Breast epithelium (tissue), 4 donors: ENCODE measurements around the gene UMAD1. TPM values are rescaled to one million over a fixed set of nuclear protein-coding genes. Genes with fewer than 3 reads are reported as not detected.
A peak's percentile ranks its signal among the peaks of the same experiment; 100 is the strongest.
"Not testable (repeated sequence)": the region's sequence is repeated elsewhere in the genome, so short reads cannot be mapped to it uniquely, and the experiment has no call there.

Experiments
- DNase-seq, 2 donors: peaks; one replicate each; pipeline ENCODE4 v3.0.0-alpha.2; 2019; ENCODE audit warnings: low spot score in 2 of 2
- H3K27ac ChIP-seq, 2 donors: fragments of 200-600 bp; sonication (generic) in 1 of 2; one replicate each; pipeline ENCODE4 v1.5.1; 2016 to 2019; ENCODE audit warnings: mild to moderate bottlenecking in 1 of 2
- H3K27me3 ChIP-seq, 2 donors: fragments of 200-600 bp; sonication (generic) in 1 of 2; one replicate each; pipeline versions ENCODE4 v1.5.1 to v1.6.0; 2017 to 2019; ENCODE audit warnings: control low read depth in 1 of 2, mild to moderate bottlenecking in 1 of 2
- H3K36me3 ChIP-seq: fragments of 200-600 bp; one replicate; pipeline ENCODE4 v1.5.1; 2019
- H3K4me1 ChIP-seq, 2 donors: fragments of 200-600 bp; sonication (generic); one replicate each; pipeline ENCODE4 v1.5.1; 2016 to 2019; ENCODE audit warnings: control low read depth in 1 of 2
- H3K4me3 ChIP-seq, 3 donors: fragments of 200-600 bp; sonication (generic); 1 replicate in 2 of 3; 2 replicates in 1 of 3; pipeline ENCODE4 v1.5.1; 2016 to 2019; ENCODE audit warnings: mild to moderate bottlenecking in 3 of 3, moderate library complexity in 2 of 3
- H3K9me3 ChIP-seq, 2 donors: fragments of 200-600 bp; sonication (generic) in 1 of 2; one replicate each; pipeline ENCODE4 v1.5.1; 2016 to 2019; ENCODE audit warnings: control low read depth in 1 of 2
- POLR2A ChIP-seq: fragments of 450-650 bp; IDR thresholded peaks from one replicate; pipeline ENCODE4 v1.6.1; 2016; ENCODE audit warnings: antibody characterized with exemption, mild to moderate bottlenecking, moderate library complexity
- POLR2AphosphoS5 ChIP-seq, 3 donors: sonication (generic); formaldehyde crosslinking; IDR thresholded peaks; one replicate each; pipeline ENCODE4 v1.6.1; 2017; ENCODE audit warnings: antibody characterized with exemption in 3 of 3
- intact Hi-C: fragments of 100-400 bp; cut with DNase I; formaldehyde crosslinking; loops from one replicate; pipeline ENCODE4 v1.15.1; 2023; ENCODE audit warnings: low total_unique reads
- total RNA-seq, 3 donors: library from RNA; depleted of rRNA; stranded (reverse); fragments of >200 nt; gene quantifications; one replicate each; pipeline ENCODE4 v1.1.0, GENCODE V29; 2016
- TF ChIP-seq, protein P1 (sequence below), 3 donors: fragments of 450-650 bp; IDR thresholded peaks; one replicate each; pipeline ENCODE4 v1.5.1; 2016 to 2017; ENCODE audit warnings: antibody characterized with exemption in 3 of 3, mild to moderate bottlenecking in 3 of 3, moderate library complexity in 3 of 3

UMAD1 gene
- total RNA-seq, 3 donors from 2014 or later, result 13.6 to 25.6 (median 17.7) TPM

- no peak overlapping the region for H3K4me3 ChIP-seq
- H3K9me3 ChIP-seq, result peaks cover 0 to 4% of the 10 kb centered on the region in 2 donors
- no peak for DNase-seq
- H3K4me1 ChIP-seq, result no peaks in the 10 kb centered on the region
- H3K27me3 ChIP-seq, result no peaks in the 10 kb centered on the region
- TF ChIP-seq, protein P1, sequence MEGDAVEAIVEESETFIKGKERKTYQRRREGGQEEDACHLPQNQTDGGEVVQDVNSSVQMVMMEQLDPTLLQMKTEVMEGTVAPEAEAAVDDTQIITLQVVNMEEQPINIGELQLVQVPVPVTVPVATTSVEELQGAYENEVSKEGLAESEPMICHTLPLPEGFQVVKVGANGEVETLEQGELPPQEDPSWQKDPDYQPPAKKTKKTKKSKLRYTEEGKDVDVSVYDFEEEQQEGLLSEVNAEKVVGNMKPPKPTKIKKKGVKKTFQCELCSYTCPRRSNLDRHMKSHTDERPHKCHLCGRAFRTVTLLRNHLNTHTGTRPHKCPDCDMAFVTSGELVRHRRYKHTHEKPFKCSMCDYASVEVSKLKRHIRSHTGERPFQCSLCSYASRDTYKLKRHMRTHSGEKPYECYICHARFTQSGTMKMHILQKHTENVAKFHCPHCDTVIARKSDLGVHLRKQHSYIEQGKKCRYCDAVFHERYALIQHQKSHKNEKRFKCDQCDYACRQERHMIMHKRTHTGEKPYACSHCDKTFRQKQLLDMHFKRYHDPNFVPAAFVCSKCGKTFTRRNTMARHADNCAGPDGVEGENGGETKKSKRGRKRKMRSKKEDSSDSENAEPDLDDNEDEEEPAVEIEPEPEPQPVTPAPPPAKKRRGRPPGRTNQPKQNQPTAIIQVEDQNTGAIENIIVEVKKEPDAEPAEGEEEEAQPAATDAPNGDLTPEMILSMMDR (IDR thresholded peaks at IDR 0.05), result no peak
- TF ChIP-seq POLR2A, result no peak
- TF ChIP-seq POLR2AphosphoS5 (IDR thresholded peaks at IDR 0.05), result no peak
- H3K27ac ChIP-seq, result no peak overlapping the region
- intact Hi-C loops, result no loop called here
- no peaks in the 10 kb centered on the region for H3K36me3 ChIP-seq
These were observed 10.9 kb downstream of the UMAD1 start for GRCh38 chr7:7651479-7651878.

- no peaks in the 10 kb centered on the region for H3K9me3 ChIP-seq
- TF ChIP-seq POLR2AphosphoS5 (IDR thresholded peaks at IDR 0.05) (no peak), POLR2A (no peak)
- TF ChIP-seq, protein P1 (IDR thresholded peaks at IDR 0.05), result no peak
- H3K27ac ChIP-seq, result no peak overlapping the region
- H3K4me3 ChIP-seq, result no peak overlapping the region
- H3K27me3 ChIP-seq, result no peaks in the 10 kb centered on the region
- intact Hi-C loops, result no loop called here
- no peak for DNase-seq
- H3K36me3 ChIP-seq, result no peaks in the 10 kb centered on the region
- no peaks in the 10 kb centered on the region for H3K4me1 ChIP-seq
These were observed 12.4 kb downstream of the UMAD1 start for GRCh38 chr7:7652798-7653540.

DNA sequence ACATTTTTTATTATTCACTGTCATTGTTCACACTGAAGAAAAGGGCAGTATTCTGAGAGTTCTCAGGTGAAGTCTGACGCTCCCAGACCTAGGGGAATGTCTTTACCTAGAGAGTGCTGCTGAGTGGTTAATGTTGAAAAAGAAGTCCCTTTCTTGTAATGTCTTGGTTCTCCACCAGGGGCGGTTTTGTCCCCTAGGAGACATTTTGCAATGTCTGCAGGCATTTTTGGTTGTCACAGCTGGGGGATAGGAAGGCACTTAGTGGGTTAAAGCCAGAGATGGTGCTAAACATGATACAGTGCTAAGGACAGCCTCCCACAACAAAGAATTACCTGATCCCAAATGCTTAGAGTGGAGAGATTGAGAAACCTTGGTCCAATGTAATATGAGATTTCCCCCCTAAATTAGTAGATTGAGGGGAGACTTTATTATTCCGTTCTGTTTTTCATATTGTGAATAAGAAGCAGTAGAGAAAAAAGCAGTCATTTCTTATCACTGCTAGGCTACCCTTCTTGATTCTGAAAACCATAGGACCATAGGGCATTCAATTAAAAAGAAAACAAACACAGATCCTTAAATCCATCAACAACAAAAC lies 13.1 kb downstream of the UMAD1 start:
- TF ChIP-seq, protein P1 (IDR thresholded peaks at IDR 0.05), result peak in 2 of 3 donors; percentile 14 to 20
- TF ChIP-seq POLR2A, result no peak
- TF ChIP-seq POLR2AphosphoS5 (IDR thresholded peaks at IDR 0.05), result no peak
- H3K36me3 ChIP-seq, result no peaks in the 10 kb centered on the region
- no peaks in the 10 kb centered on the region for H3K4me1 ChIP-seq
- no peak for DNase-seq
- intact Hi-C loops, result no loop called here
- H3K27ac ChIP-seq, result no peak overlapping the region
- no peak overlapping the region for H3K4me3 ChIP-seq
- H3K9me3 ChIP-seq, result no peaks in the 10 kb centered on the region
- no peaks in the 10 kb centered on the region for H3K27me3 ChIP-seq

DNA sequence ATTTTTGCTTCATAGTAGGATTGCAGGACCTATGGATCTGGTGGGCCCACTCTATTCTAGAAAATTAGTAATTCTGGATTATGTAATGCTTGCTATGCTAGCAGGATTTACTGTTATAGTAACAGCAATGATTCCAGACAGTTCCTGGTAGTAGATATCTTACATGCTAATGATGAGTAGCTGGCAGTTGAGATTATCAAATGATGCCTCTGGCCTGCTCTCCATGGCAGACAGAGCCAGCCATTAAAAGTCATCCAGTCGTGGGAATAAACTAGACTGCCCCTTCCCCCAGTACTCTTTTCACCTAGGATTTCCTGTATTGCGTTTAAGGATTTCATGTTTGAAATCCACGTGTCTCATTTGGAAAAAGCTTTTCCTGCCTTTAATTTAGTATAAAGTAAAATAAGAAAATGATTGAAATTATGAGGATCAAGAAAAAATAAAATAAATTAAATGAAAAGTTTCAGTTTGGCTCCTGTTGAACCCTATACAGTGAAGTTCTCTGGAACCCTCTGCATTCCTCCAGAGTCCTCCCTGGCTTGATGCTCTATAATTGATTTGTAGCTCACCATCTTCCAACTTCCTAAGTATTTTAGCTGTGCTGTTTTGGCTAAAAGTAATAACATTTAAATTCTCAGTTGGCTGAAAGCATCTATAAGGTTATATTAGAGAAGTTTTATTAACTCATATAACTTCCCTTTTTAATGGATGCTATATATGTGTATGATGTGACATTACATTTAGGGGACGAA lies 14.6 kb downstream of the UMAD1 start:
- Histone ChIP-seq H3K9me3 (no peaks in the 10 kb centered on the region), H3K4me3 (no peak overlapping the region), H3K27ac (no peak overlapping the region), H3K4me1 (no peaks in the 10 kb centered on the region), H3K27me3 (no peaks in the 10 kb centered on the region), H3K36me3 (no peaks in the 10 kb centered on the region)
- TF ChIP-seq, protein P1 (IDR thresholded peaks at IDR 0.05), result no peak
- no peak for TF ChIP-seq POLR2AphosphoS5 (IDR thresholded peaks at IDR 0.05)
- TF ChIP-seq POLR2A, result no peak
- no peak for DNase-seq
- intact Hi-C loops, result no loop called here

GRCh38 chr7:7656459-7656858 lies 15.9 kb downstream of the UMAD1 start:
- H3K9me3 ChIP-seq, H3K27me3 ChIP-seq, H3K4me1 ChIP-seq, H3K27ac ChIP-seq, H3K4me3 ChIP-seq, H3K36me3 ChIP-seq, intact Hi-C loops, DNase-seq: not testable (repeated sequence)
